HUES6 (cell line): Measurements from ENCODE around the gene GLYATL1B.
"Not testable (repeated sequence)": the region's sequence is repeated elsewhere in the genome, so short reads cannot be mapped to it uniquely, and the experiment has no call there.

ENCODE experiments used
- H3K27ac ChIP-seq: 2 replicates; pipeline ENCODE4 v1.7.0; 2013; ENCODE audit warnings: low read depth, mild to moderate bottlenecking, low read length, inconsistent platforms
- H3K27me3 ChIP-seq: 2 replicates; pipeline ENCODE4 v1.6.1; 2013; ENCODE audit warnings: low read length; ENCODE audit not compliant: control insufficient read depth, insufficient read depth
- H3K36me3 ChIP-seq: 2 replicates; pipeline ENCODE4 v1.6.1; 2013; ENCODE audit warnings: low read length; ENCODE audit not compliant: control insufficient read depth, insufficient read depth
- H3K4me1 ChIP-seq: 2 replicates; pipeline ENCODE4 v1.6.1; 2013; ENCODE audit warnings: low read length; ENCODE audit not compliant: control insufficient read depth, insufficient read depth
- H3K4me3 ChIP-seq: 2 replicates; pipeline ENCODE4 v1.5.1; 2013; ENCODE audit warnings: low read depth, low read length
- H3K9ac ChIP-seq: one replicate; pipeline ENCODE4 v1.6.1; 2013; ENCODE audit warnings: mild to moderate bottlenecking, low read length
- H3K9me3 ChIP-seq: 2 replicates; pipeline ENCODE4 v1.6.1; 2013; ENCODE audit warnings: low read depth, low read length; ENCODE audit not compliant: control insufficient read depth, insufficient read depth

The GLYATL1B gene, protein sequence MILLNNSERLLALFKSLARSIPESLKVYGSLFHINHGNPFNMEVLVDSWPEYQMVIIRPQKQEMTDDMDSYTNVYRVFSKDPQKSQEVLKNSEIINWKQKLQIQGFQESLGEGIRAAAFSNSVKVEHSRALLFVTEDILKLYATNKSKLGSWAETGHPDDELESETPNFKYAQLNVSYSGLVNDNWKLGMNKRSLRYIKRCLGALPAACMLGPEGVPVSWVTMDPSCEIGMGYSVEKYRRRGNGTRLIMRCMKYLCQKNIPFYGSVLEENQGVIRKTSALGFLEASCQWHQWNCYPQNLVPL

DNA sequence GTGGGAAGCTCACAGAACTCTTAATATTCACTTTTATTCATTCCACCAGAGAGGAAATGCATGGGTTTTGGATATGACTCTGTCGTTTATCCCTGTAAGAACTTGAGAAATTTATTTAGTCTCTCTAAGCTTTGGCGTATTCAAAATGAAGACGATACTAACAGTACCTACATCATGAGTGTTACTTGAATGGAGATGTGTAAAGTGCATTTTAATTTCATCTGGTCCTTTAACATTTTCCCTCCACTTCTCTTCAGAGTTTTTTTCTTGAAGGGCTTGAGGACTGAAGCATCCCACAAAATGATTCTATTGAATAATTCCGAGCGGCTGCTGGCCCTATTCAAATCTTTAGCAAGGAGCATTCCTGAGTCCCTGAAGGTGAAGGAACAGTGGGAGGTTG, at the start of gene GLYATL1B:
Gene GLYATL1B, plus strand, starts transcription at position 301 of the 400 bp plus-strand sequence. Its CDS starts 0 bp downstream, at position 301.
- not testable (repeated sequence) for H3K27me3 ChIP-seq, H3K9me3 ChIP-seq, H3K4me1 ChIP-seq

DNA sequence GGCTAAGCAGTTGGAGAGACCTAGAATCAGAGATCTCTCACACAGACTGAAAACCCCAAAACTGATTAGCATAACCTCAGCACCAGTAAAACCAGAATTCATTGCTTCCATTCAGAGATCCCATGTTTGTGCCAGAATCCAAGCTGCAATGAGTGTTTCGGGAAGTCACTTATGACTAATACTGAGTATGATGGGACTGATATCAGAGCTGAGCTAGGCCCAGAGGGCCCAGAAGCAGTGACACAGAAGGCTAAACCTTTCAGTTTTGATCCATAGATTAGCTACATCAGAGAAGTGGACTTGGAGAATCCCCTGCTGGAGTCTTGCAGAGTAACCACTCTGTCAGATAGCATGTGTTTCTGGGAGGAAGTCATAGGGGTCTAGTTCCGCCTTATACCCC, 49.6 kb upstream of the GLYATL1B start:
- not testable (repeated sequence) for H3K27ac ChIP-seq, H3K9me3 ChIP-seq, H3K4me1 ChIP-seq

More for the DNA sequence above, at the start of gene GLYATL1B:
- not testable (repeated sequence) for H3K4me3 ChIP-seq, H3K9ac ChIP-seq, H3K36me3 ChIP-seq, H3K27ac ChIP-seq

DNA sequence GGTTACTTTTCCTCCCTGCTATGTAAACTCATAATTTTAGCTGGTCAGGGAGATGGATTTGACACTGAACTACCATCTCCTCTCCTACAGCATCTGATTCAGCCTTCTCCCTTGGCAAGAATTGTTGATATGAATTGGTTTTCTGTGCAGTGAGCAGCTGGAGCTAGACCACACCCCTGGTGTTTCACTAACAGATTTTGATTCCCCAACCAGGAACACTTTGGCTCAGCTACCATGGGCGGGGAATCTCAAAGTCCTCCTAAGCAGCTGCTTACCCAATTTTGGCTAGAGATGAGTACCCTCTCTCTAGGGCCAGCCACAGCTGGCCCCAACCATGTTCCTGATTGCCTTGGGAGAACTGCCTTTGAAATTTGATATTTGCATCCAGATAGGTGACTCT, 48.7 kb upstream of the GLYATL1B start:
- H3K9ac ChIP-seq, H3K36me3 ChIP-seq, H3K27me3 ChIP-seq, H3K27ac ChIP-seq, H3K4me1 ChIP-seq, H3K4me3 ChIP-seq, H3K9me3 ChIP-seq: not testable (repeated sequence)

More for the DNA sequence above, 49.6 kb upstream of the GLYATL1B start:
- not testable (repeated sequence) for H3K27me3 ChIP-seq, H3K9ac ChIP-seq, H3K4me3 ChIP-seq, H3K36me3 ChIP-seq

DNA sequence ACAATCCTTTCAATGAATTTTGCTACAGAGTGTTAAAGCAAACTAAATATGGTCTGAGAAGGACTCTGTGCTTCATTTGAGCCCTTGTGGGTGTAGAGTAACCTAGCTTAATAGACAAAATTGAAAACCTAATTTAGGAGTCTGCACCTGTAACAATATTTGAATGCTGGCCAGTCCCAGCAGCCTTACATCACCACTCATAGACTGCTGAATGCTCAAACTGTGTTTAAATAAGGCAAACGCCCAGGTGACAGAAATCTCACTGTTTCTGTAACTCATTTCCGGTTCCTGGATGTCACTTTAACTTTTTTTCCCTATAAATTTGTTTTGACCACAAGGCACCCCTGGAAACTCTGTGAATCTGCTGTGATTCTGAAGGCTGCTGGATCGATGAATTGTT, 45.5 kb upstream of the GLYATL1B start:
- Histone ChIP-seq H3K4me3 (no peak overlapping the region), H3K9me3 (no peaks in the 10 kb centered on the region)

GRCh38 chr11:59051383-59051782, 34.7 kb upstream of the GLYATL1B start:
- H3K36me3 ChIP-seq, H3K4me3 ChIP-seq, H3K27ac ChIP-seq, H3K27me3 ChIP-seq, H3K4me1 ChIP-seq, H3K9me3 ChIP-seq, H3K9ac ChIP-seq: not testable (repeated sequence)

More for the DNA sequence above, 45.5 kb upstream of the GLYATL1B start:
- no peak overlapping the region for H3K9ac ChIP-seq
- H3K4me1 ChIP-seq, result no peaks in the 10 kb centered on the region
- no peaks in the 10 kb centered on the region for H3K27me3 ChIP-seq
- H3K36me3 ChIP-seq, result no peaks in the 10 kb centered on the region
- no peak overlapping the region for H3K27ac ChIP-seq

- not testable (repeated sequence) for H3K36me3 ChIP-seq, H3K9me3 ChIP-seq, H3K27ac ChIP-seq
These were observed 33.8 kb upstream of the GLYATL1B start for GRCh38 chr11:59052355-59052754.

DNA sequence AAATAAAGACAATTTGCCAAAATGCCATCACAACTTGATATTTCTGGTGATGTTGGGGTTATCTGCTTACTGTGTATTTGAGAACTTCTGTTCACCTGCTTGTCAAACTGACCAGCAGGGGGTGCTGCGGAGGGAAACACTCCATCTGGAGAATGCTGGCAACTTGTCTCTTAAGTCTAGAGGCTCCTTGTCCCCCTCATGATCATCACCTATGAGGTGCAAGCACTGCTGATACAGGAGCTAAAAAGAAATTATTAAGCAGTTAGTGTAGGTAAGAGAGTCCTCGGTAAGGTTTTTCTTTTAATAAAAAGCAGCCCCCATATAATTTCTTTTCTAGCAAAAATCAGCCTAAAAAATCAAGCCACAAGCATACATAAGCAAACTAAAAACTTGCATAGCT, 32.7 kb upstream of the GLYATL1B start:
- peaks cover 3% of the 10 kb centered on the region; the same call in 1 of the 2 replicates for H3K4me1 ChIP-seq
- H3K9me3 ChIP-seq, result no peaks in the 10 kb centered on the region
- no peak overlapping the region for H3K9ac ChIP-seq
- no peaks in the 10 kb centered on the region for H3K27me3 ChIP-seq
- H3K4me3 ChIP-seq, result no peak overlapping the region
- H3K27ac ChIP-seq, result no peak overlapping the region
- H3K36me3 ChIP-seq, result no peaks in the 10 kb centered on the region

More at GRCh38 chr11:59052355-59052754, 33.8 kb upstream of the GLYATL1B start:
- H3K9ac ChIP-seq, H3K27me3 ChIP-seq, H3K4me3 ChIP-seq, H3K4me1 ChIP-seq: not testable (repeated sequence)

- not testable (repeated sequence) for H3K27ac ChIP-seq
These were observed 27.7 kb upstream of the GLYATL1B start for GRCh38 chr11:59058120-59059033.

DNA sequence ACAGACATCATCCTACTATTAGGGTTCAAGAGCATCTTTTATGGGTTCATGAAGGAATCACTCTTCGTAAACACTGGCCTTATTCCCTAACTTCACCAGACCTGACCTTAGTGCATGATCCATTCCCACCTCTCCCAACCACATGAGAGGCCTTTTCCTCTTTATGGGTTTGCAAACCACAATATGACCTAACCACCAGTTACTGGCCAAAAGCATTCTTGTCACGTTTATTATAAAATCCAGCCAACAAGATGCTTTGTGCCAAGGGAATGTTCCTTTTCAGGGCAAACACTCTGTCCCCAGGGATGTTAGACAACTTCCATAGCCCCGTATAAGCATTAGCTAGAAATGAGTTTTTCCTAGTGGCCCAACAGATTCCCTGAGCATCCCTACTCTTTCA, 26.0 kb upstream of the GLYATL1B start:
- not testable (repeated sequence) for H3K4me1 ChIP-seq, H3K36me3 ChIP-seq, H3K27me3 ChIP-seq, H3K9ac ChIP-seq, H3K27ac ChIP-seq, H3K9me3 ChIP-seq, H3K4me3 ChIP-seq

More at GRCh38 chr11:59058120-59059033, 27.7 kb upstream of the GLYATL1B start:
- peak overlapping the region; percentile 66 for H3K4me3 ChIP-seq
- H3K36me3 ChIP-seq, H3K9ac ChIP-seq, H3K27me3 ChIP-seq, H3K9me3 ChIP-seq, H3K4me1 ChIP-seq: not testable (repeated sequence)

DNA sequence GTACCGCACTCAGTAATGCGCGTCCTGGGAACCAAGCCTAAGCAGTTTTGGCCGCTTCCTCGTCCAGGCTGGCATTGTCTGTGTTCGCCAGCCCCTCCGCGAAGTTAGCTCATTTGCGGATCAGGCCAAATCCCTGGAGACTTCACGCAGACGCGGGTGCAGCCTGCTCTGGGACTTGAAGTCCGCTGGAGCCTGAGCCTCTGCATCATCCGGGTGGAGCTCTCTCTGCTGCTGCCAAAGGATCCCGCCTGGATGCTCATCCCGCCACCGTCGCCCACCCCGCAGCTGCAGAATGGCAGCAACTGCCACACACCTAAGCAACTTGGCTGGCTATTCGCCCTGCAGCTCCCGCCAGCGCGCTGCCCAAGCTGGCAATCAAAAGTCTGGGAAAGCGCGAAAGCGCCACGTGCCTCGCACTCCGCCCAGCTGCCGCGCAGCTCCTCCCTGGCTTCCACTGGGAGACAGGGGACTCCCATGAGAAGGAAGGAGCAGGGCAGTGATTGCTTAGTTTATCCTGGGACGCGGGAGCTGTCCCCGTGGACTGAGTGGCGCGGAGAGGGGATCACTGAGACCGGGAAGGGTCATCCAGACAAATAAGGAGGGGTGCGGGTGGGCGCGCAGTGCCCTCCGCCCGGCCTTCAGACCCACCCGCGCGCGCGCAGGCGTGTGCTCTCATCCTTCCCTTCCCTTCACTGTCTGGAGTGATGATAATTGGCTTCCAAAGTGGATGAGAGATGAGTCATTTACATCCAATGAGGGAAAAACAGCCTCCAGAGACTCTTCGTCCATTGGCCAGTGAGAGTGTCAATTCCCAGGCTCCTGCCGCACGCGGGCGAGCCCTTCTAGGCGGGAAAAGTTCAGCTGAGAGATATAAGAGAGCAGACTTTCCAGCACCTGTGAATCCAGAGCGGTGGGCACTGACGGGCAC, 23.2 kb upstream of the GLYATL1B start:
- peaks cover 10% of the 10 kb centered on the region for H3K27me3 ChIP-seq

More for the DNA sequence above, 23.2 kb upstream of the GLYATL1B start:
- Histone ChIP-seq H3K4me1 (no peaks in the 10 kb centered on the region), H3K27ac (no peak overlapping the region), H3K9me3 (no peaks in the 10 kb centered on the region), H3K4me3 (no peak overlapping the region), H3K36me3 (no peaks in the 10 kb centered on the region), H3K9ac (no peak overlapping the region)
